Measurements from ENCODE around the gene CDKN1C.

Gene CDKN1C

DNA sequence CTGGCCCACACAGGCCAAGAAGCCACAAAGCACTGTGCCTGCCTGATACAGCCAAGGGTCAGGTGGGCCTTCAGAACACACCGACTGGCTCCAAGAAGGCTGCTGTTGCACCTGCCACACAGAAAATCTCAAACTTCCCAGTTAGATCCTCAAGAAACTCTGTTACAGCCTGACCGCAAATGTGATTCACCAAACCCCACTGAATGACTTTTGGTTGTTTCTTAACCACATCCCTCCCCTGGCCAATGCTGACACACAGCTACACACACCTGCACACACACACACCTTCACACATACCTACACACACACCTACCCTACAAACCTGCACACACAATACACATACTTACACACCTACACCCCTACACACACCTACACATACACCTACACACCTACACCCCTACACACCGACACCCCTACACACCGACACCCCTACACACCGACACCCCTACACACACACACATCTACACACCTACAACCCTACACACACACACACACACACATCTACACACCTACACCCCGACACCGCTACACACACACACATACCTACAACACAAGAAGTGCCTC is 31.5 kb downstream of the CDKN1C start:
- Histone ChIP-seq H3K9me3 (ENCODE audit: insufficient read depth, low read depth, low read length) (no peaks in the 10 kb centered on the region), H2BK5ac (ENCODE audit: low read depth, low read length, poor library complexity) (no peak overlapping the region), H3K4me1 (ENCODE audit: control insufficient read depth in 1 of 2, insufficient read depth in 2 of 2, low read length in 2 of 2) (no peaks in the 10 kb centered on the region), H3K79me1 (ENCODE audit: low read length) (no peaks in the 10 kb centered on the region), H3K36me3 (ENCODE audit: control insufficient read depth in 1 of 2, insufficient read depth in 2 of 2, low read length in 2 of 2) (no peaks in the 10 kb centered on the region), H3K4ac (ENCODE audit: low read depth, low read length) (no peak overlapping the region), H4K12ac (ENCODE audit: low read depth, low read length) (no peak overlapping the region), H3K23ac (ENCODE audit: low read length) (no peak overlapping the region), H3K79me2 (ENCODE audit: control insufficient read depth, insufficient read depth, low read length, poor library complexity) (no peaks in the 10 kb centered on the region), H2BK120ac (ENCODE audit: insufficient read depth, low read length, poor library complexity) (no peak overlapping the region), H3K9ac (ENCODE audit: low read length) (no peak overlapping the region), H3K14ac (ENCODE audit: low read length) (no peak overlapping the region), H4K8ac (ENCODE audit: low read depth, low read length) (no peak overlapping the region), H2BK12ac (ENCODE audit: low read length) (no peak overlapping the region), H3K18ac (ENCODE audit: low read length) (no peak overlapping the region), H3K27ac (ENCODE audit: low read depth, low read length) (no peak overlapping the region), H3K4me2 (ENCODE audit: low read length) (no peak overlapping the region), H2AFZ (ENCODE audit: insufficient read depth, low read length, poor library complexity) (no peak overlapping the region), H3K27me3 (ENCODE audit: insufficient read depth, low read length) (no peaks in the 10 kb centered on the region), H3K4me3 (ENCODE audit: low read depth, low read length) (no peak overlapping the region), H2AK5ac (ENCODE audit: low read length) (no peak overlapping the region), H4K91ac (ENCODE audit: low read depth, low read length) (no peak overlapping the region)
- 100% methylated on average over 5 of the region's 7 CpGs for WGBS (ENCODE audit: extremely low coverage, insufficient coverage, insufficient read length)
- DNase-seq = no peak

- no peak overlapping the region for H4K12ac ChIP-seq (ENCODE audit: low read depth, low read length)
- no peak overlapping the region for H3K9ac ChIP-seq (ENCODE audit: low read length)
- H2BK120ac ChIP-seq (ENCODE audit: insufficient read depth, low read length, poor library complexity) = no peak overlapping the region
- H3K4me2 ChIP-seq (ENCODE audit: low read length) = no peak overlapping the region
- no peaks in the 10 kb centered on the region for H3K9me3 ChIP-seq (ENCODE audit: insufficient read depth, low read depth, low read length)
- H3K18ac ChIP-seq (ENCODE audit: low read length) = no peak overlapping the region
- no peak for DNase-seq
- H4K8ac ChIP-seq (ENCODE audit: low read depth, low read length) = no peak overlapping the region
- no peaks in the 10 kb centered on the region for H3K27me3 ChIP-seq (ENCODE audit: insufficient read depth, low read length)
- H3K14ac ChIP-seq (ENCODE audit: low read length) = no peak overlapping the region
- H3K79me1 ChIP-seq (ENCODE audit: low read length) = peaks cover 2% of the 10 kb centered on the region
- H3K4me1 ChIP-seq (ENCODE audit: control insufficient read depth in 1 of 2, insufficient read depth in 2 of 2, low read length in 2 of 2) = peaks cover 0 to 2% of the 10 kb centered on the region in 2 experiments
- no peak overlapping the region for H4K91ac ChIP-seq (ENCODE audit: low read depth, low read length)
- H3K27ac ChIP-seq (ENCODE audit: low read depth, low read length) = no peak overlapping the region
- H3K23ac ChIP-seq (ENCODE audit: low read length) = no peak overlapping the region
- no peak overlapping the region for H2AK5ac ChIP-seq (ENCODE audit: low read length)
- H3K36me3 ChIP-seq (ENCODE audit: control insufficient read depth in 1 of 2, insufficient read depth in 2 of 2, low read length in 2 of 2) = no peaks in the 10 kb centered on the region
- no CpG with 5 or more reads among the region's 12 CpGs for WGBS (ENCODE audit: extremely low coverage, insufficient coverage, insufficient read length)
- no peak overlapping the region for H3K4ac ChIP-seq (ENCODE audit: low read depth, low read length)
- no peaks in the 10 kb centered on the region for H3K79me2 ChIP-seq (ENCODE audit: control insufficient read depth, insufficient read depth, low read length, poor library complexity)
- no peak overlapping the region for H2AFZ ChIP-seq (ENCODE audit: insufficient read depth, low read length, poor library complexity)
- no peak overlapping the region for H2BK5ac ChIP-seq (ENCODE audit: low read depth, low read length, poor library complexity)
- H2BK12ac ChIP-seq (ENCODE audit: low read length) = no peak overlapping the region
- no peak overlapping the region for H3K4me3 ChIP-seq (ENCODE audit: low read depth, low read length)
Measured at GRCh38 chr11:2853401-2853800, 32.2 kb downstream of the CDKN1C start.

GRCh38 chr11:2849994-2850770 is 35.4 kb downstream of the CDKN1C start:
- no peaks in the 10 kb centered on the region for H3K27me3 ChIP-seq (ENCODE audit: insufficient read depth, low read length)
- H2AFZ ChIP-seq (ENCODE audit: insufficient read depth, low read length, poor library complexity) = no peak overlapping the region
- H3K23ac ChIP-seq (ENCODE audit: low read length) = no peak overlapping the region
- no peak overlapping the region for H2BK5ac ChIP-seq (ENCODE audit: low read depth, low read length, poor library complexity)
- no peak overlapping the region for H3K4ac ChIP-seq (ENCODE audit: low read depth, low read length)
- H3K79me1 ChIP-seq (ENCODE audit: low read length) = peaks cover 16% of the 10 kb centered on the region
- no peaks in the 10 kb centered on the region for H3K36me3 ChIP-seq (ENCODE audit: control insufficient read depth in 1 of 2, insufficient read depth in 2 of 2, low read length in 2 of 2)
- H3K18ac ChIP-seq (ENCODE audit: low read length) = no peak overlapping the region
- H3K4me2 ChIP-seq (ENCODE audit: low read length) = no peak overlapping the region
- no peak overlapping the region for H2BK120ac ChIP-seq (ENCODE audit: insufficient read depth, low read length, poor library complexity)
- H4K8ac ChIP-seq (ENCODE audit: low read depth, low read length) = no peak overlapping the region
- H3K4me3 ChIP-seq (ENCODE audit: low read depth, low read length) = no peak overlapping the region
- H3K14ac ChIP-seq (ENCODE audit: low read length) = no peak overlapping the region
- no peak overlapping the region for H2BK12ac ChIP-seq (ENCODE audit: low read length)
- no peak overlapping the region for H4K12ac ChIP-seq (ENCODE audit: low read depth, low read length)
- WGBS (ENCODE audit: extremely low coverage, insufficient coverage, insufficient read length) = no CpG with 5 or more reads among the region's 53 CpGs
- H4K91ac ChIP-seq (ENCODE audit: low read depth, low read length) = no peak overlapping the region
- H3K4me1 ChIP-seq (ENCODE audit: control insufficient read depth in 1 of 2, insufficient read depth in 2 of 2, low read length in 2 of 2) = peaks cover 19 to 25% of the 10 kb centered on the region in 2 experiments
- H3K79me2 ChIP-seq (ENCODE audit: control insufficient read depth, insufficient read depth, low read length, poor library complexity) = peaks cover 3% of the 10 kb centered on the region
- no peak for DNase-seq
- no peak overlapping the region for H3K27ac ChIP-seq (ENCODE audit: low read depth, low read length)
- H3K9ac ChIP-seq (ENCODE audit: low read length) = no peak overlapping the region
- H3K9me3 ChIP-seq (ENCODE audit: insufficient read depth, low read depth, low read length) = peaks cover 4% of the 10 kb centered on the region
- no peak overlapping the region for H2AK5ac ChIP-seq (ENCODE audit: low read length)

DNA sequence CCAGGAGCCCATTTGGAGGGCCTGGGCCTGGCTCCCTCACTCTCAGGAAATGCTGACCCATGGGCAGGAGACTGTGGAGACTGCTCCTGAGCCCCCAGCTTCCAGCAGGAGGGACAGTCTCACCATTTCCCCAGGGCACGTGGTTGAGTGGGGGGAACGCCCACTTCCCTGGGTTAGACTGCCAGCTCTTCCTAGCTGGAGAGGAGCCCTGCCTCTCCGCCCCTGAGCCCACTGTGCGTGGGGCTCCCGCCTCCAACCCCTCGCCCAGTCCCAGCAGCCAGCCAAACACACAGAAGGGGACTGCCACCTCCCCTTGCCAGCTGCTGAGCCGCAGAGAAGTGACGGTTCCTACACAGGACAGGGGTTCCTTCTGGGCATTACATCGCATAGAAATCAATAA is 37.1 kb downstream of the CDKN1C start:
- Histone ChIP-seq H3K4me1 (ENCODE audit: control insufficient read depth in 1 of 2, insufficient read depth in 2 of 2, low read length in 2 of 2) (peaks cover 19 to 25% of the 10 kb centered on the region in 2 experiments), H3K36me3 (ENCODE audit: control insufficient read depth in 1 of 2, insufficient read depth in 2 of 2, low read length in 2 of 2) (no peaks in the 10 kb centered on the region), H3K4me2 (ENCODE audit: low read length) (no peak overlapping the region), H2AFZ (ENCODE audit: insufficient read depth, low read length, poor library complexity) (no peak overlapping the region), H3K14ac (ENCODE audit: low read length) (no peak overlapping the region), H3K18ac (ENCODE audit: low read length) (no peak overlapping the region), H3K9ac (ENCODE audit: low read length) (no peak overlapping the region), H3K79me2 (ENCODE audit: control insufficient read depth, insufficient read depth, low read length, poor library complexity) (peaks cover 3% of the 10 kb centered on the region), H4K8ac (ENCODE audit: low read depth, low read length) (no peak overlapping the region), H3K79me1 (ENCODE audit: low read length) (peaks cover 16% of the 10 kb centered on the region), H3K23ac (ENCODE audit: low read length) (no peak overlapping the region), H3K4ac (ENCODE audit: low read depth, low read length) (no peak overlapping the region), H2AK5ac (ENCODE audit: low read length) (peak overlapping the region; percentile 65), H2BK120ac (ENCODE audit: insufficient read depth, low read length, poor library complexity) (peak overlapping the region; percentile 9), H2BK12ac (ENCODE audit: low read length) (peak overlapping the region; percentile 75), H3K4me3 (ENCODE audit: low read depth, low read length) (no peak overlapping the region), H3K27ac (ENCODE audit: low read depth, low read length) (no peak overlapping the region), H3K27me3 (ENCODE audit: insufficient read depth, low read length) (no peaks in the 10 kb centered on the region), H3K9me3 (ENCODE audit: insufficient read depth, low read depth, low read length) (peaks cover 4% of the 10 kb centered on the region), H4K91ac (ENCODE audit: low read depth, low read length) (peak overlapping the region; percentile 16), H4K12ac (ENCODE audit: low read depth, low read length) (no peak overlapping the region), H2BK5ac (ENCODE audit: low read depth, low read length, poor library complexity) (no peak overlapping the region)
- WGBS (ENCODE audit: extremely low coverage, insufficient coverage, insufficient read length) = no CpG with 5 or more reads among the region's 9 CpGs
- DNase-seq = no peak
